ENCODE data around the gene TRAM2. TPM values are rescaled to one million over a fixed set of nuclear protein-coding genes. Genes with fewer than 3 reads are reported as not detected.

TRAM2 gene
- total RNA-seq, 1 experiment from 2014 or later = 17.7 TPM

GRCh38 chr6:52595000-52595795 is 18.3 kb upstream of the TRAM2 start:
- H2AFZ ChIP-seq (ENCODE audit: low read length) = 0 out of 2 replicates have a peak overlapping the region, but pooled peaks have one; percentile 2
- no peak overlapping the region for H3K4me3 ChIP-seq (ENCODE audit: low read length)
- ATAC-seq (peak; percentile 67; the same call in 1 of the 2 replicates), DNase-seq (peak; percentile 9)
- BruUV-seq (replicated peaks) = no TSS peak
- H4K20me1 ChIP-seq (ENCODE audit: low read length) = no peaks in the 10 kb centered on the region
- no peaks in the 10 kb centered on the region for H3K79me2 ChIP-seq (ENCODE audit: low read length)
- POLR2A ChIA-PET (ENCODE audit: unreplicated experiment) = no interaction called here
- H3F3A ChIP-seq (ENCODE audit: low read length, unreplicated experiment) = no peaks in the 10 kb centered on the region
- H3K27me3 ChIP-seq (ENCODE audit: low read length) = no peaks in the 10 kb centered on the region
- H3K36me3 ChIP-seq (ENCODE audit: low read depth, low read length) = no peaks in the 10 kb centered on the region
- intact Hi-C loops (cut with micrococcal nuclease) = loop anchor here (5.0 kb wide), 1 partner anchor 67 kb away; no protein-coding TSS in a partner anchor
- no peaks in the 10 kb centered on the region for H3K9me3 ChIP-seq (ENCODE audit: low read length)
- TF ChIP-seq EZH2 (IDR thresholded peaks at IDR 0.05; ENCODE audit: low read length, unreplicated experiment) = no peak
- H3K9me2 ChIP-seq (replicated peaks; ENCODE audit: low read length) = no peaks in the 10 kb centered on the region
- H3K4me2 ChIP-seq (ENCODE audit: low read length) = 0 out of 2 replicates have a peak overlapping the region, but pooled peaks have one; percentile 0
- H3K27ac ChIP-seq (ENCODE audit: low read length) = no peak overlapping the region
- no peak overlapping the region for H3K9ac ChIP-seq (ENCODE audit: low read length)
- peaks cover 10% of the 10 kb centered on the region; the same call in 1 of the 2 replicates for H3K4me1 ChIP-seq (ENCODE audit: insufficient read depth, low read length)
- CTCF ChIA-PET = interaction anchor here (0.5 to 0.6 kb wide), 2 partner anchors 187 to 267 kb away, joined by 3 to 10 read pairs; no protein-coding TSS in a partner anchor

GRCh38 chr6:52594221-52594620 is 17.4 kb upstream of the TRAM2 start:
- H3K4me1 ChIP-seq (ENCODE audit: insufficient read depth, low read length) = peaks cover 13% of the 10 kb centered on the region; the same call in 1 of the 2 replicates
- DNase-seq (no peak), ATAC-seq (no peak)
- POLR2A ChIA-PET (ENCODE audit: unreplicated experiment) = no interaction called here
- CTCF ChIA-PET = no interaction called here
- H3K4me2 ChIP-seq (ENCODE audit: low read length) = no peak overlapping the region
- intact Hi-C loops (cut with micrococcal nuclease) = no loop called here
- no peaks in the 10 kb centered on the region for H3K36me3 ChIP-seq (ENCODE audit: low read depth, low read length)
- H3K27me3 ChIP-seq (ENCODE audit: low read length) = no peaks in the 10 kb centered on the region
- no peaks in the 10 kb centered on the region for H3F3A ChIP-seq (ENCODE audit: low read length, unreplicated experiment)
- no peak overlapping the region for H3K4me3 ChIP-seq (ENCODE audit: low read length)
- no peak overlapping the region for H2AFZ ChIP-seq (ENCODE audit: low read length)
- H3K79me2 ChIP-seq (ENCODE audit: low read length) = no peaks in the 10 kb centered on the region
- no TSS peak for BruUV-seq (replicated peaks)
- H3K27ac ChIP-seq (ENCODE audit: low read length) = no peak overlapping the region
- no peak overlapping the region for H3K9ac ChIP-seq (ENCODE audit: low read length)
- no peak for TF ChIP-seq EZH2 (IDR thresholded peaks at IDR 0.05; ENCODE audit: low read length, unreplicated experiment)
- no peak for TF ChIP-seq CTCF (conservative IDR thresholded peaks at IDR 0.05; ENCODE audit: low read depth, low read length)
- no peak for TF ChIP-seq EZH2phosphoT487 (IDR thresholded peaks at IDR 0.05; ENCODE audit: borderline replicate concordance, low read length)
- no peaks in the 10 kb centered on the region for H4K20me1 ChIP-seq (ENCODE audit: low read length)
- no peaks in the 10 kb centered on the region for H3K9me2 ChIP-seq (replicated peaks; ENCODE audit: low read length)
- no peaks in the 10 kb centered on the region for H3K9me3 ChIP-seq (ENCODE audit: low read length)

GRCh38 chr6:52591832-52592231 is 15.0 kb upstream of the TRAM2 start:
- H3K36me3 ChIP-seq (ENCODE audit: low read depth, low read length) = no peaks in the 10 kb centered on the region
- H3K79me2 ChIP-seq (ENCODE audit: low read length) = no peaks in the 10 kb centered on the region
- POLR2A ChIA-PET (ENCODE audit: unreplicated experiment) = no interaction called here
- H3K27me3 ChIP-seq (ENCODE audit: low read length) = no peaks in the 10 kb centered on the region
- intact Hi-C loops (cut with micrococcal nuclease) = loop anchor here (2.0 kb wide), 1 partner anchor 175 kb away; no protein-coding TSS in a partner anchor
- no peaks in the 10 kb centered on the region for H4K20me1 ChIP-seq (ENCODE audit: low read length)
- peaks cover 13% of the 10 kb centered on the region; the same call in 1 of the 2 replicates for H3K4me1 ChIP-seq (ENCODE audit: insufficient read depth, low read length)
- no peak overlapping the region for H3K9ac ChIP-seq (ENCODE audit: low read length)
- TF ChIP-seq EZH2 (IDR thresholded peaks at IDR 0.05; ENCODE audit: low read length, unreplicated experiment) (no peak), CTCF (conservative IDR thresholded peaks at IDR 0.05; ENCODE audit: low read depth, low read length) (no peak), EZH2phosphoT487 (IDR thresholded peaks at IDR 0.05; ENCODE audit: borderline replicate concordance, low read length) (no peak)
- no peak overlapping the region for H3K27ac ChIP-seq (ENCODE audit: low read length)
- ATAC-seq (no peak), DNase-seq (no peak)
- CTCF ChIA-PET = no interaction called here
- no peaks in the 10 kb centered on the region for H3F3A ChIP-seq (ENCODE audit: low read length, unreplicated experiment)
- BruUV-seq (replicated peaks) = no TSS peak
- H3K4me3 ChIP-seq (ENCODE audit: low read length) = no peak overlapping the region
- no peaks in the 10 kb centered on the region for H3K9me2 ChIP-seq (replicated peaks; ENCODE audit: low read length)
- H2AFZ ChIP-seq (ENCODE audit: low read length) = no peak overlapping the region
- H3K4me2 ChIP-seq (ENCODE audit: low read length) = no peak overlapping the region
- H3K9me3 ChIP-seq (ENCODE audit: low read length) = no peaks in the 10 kb centered on the region

Measured in PC-3 (cell line).